SK-N-SH treated with all-trans-retinoic acid at 6 μM for 48 hours (cell line): ENCODE measurements around the gene MID1IP1.

Source experiments
- ARNTL ChIP-seq: fragments of 450-650 bp; formaldehyde crosslinking; IDR thresholded peaks from 2 replicates; pipeline ENCODE4 v1.5.0; 2020; ENCODE audit warnings: low read depth, mild to moderate bottlenecking, moderate library complexity, borderline replicate concordance
- BACH2 ChIP-seq: fragments of 250-450 bp; sonication (Bioruptor Pico); IDR thresholded peaks from 2 replicates; pipeline ENCODE4 v1.9.0; 2021; ENCODE audit warnings: mild to moderate bottlenecking, borderline replicate concordance
- CSDC2 ChIP-seq: fragments of 250-450 bp; sonication (Bioruptor Pico); IDR thresholded peaks from 2 replicates; pipeline ENCODE4 v1.5.0; 2020; ENCODE audit warnings: mild to moderate bottlenecking, moderate library complexity
- RARB ChIP-seq: fragments of 250-450 bp; sonication (Bioruptor Pico); IDR thresholded peaks from 2 replicates; pipeline ENCODE4 v1.8.0; 2021; ENCODE audit warnings: mild to moderate bottlenecking, moderate library complexity
- TCF4 ChIP-seq: fragments of 250-450 bp; sonication (Bioruptor Pico); IDR thresholded peaks from 2 replicates; pipeline ENCODE4 v1.8.0; 2021; ENCODE audit warnings: mild to moderate bottlenecking, moderate library complexity, borderline replicate concordance
- TOX ChIP-seq: fragments of 250-450 bp; sonication (Bioruptor Pico); IDR thresholded peaks from 2 replicates; pipeline ENCODE4 v1.8.0; 2021; ENCODE audit warnings: mild to moderate bottlenecking, moderate library complexity, borderline replicate concordance
- ZC3H10 ChIP-seq: fragments of 250-450 bp; sonication (Bioruptor Pico); IDR thresholded peaks from 2 replicates; pipeline ENCODE4 v1.5.1; 2021; ENCODE audit warnings: mild to moderate bottlenecking, moderate library complexity
- ZFP3 ChIP-seq: fragments of 250-450 bp; sonication (Bioruptor Pico); IDR thresholded peaks from 2 replicates; pipeline ENCODE4 v1.5.0; 2020; ENCODE audit warnings: mild to moderate bottlenecking, moderate library complexity
- ZFP30 ChIP-seq: fragments of 450-650 bp; formaldehyde crosslinking; IDR thresholded peaks from 2 replicates; pipeline ENCODE4 v1.5.0; 2022; ENCODE audit warnings: mild to moderate bottlenecking, moderate library complexity
- ZNF8 ChIP-seq: fragments of 450-650 bp; formaldehyde crosslinking; IDR thresholded peaks from 2 replicates; pipeline ENCODE4 v1.5.0; 2020; ENCODE audit warnings: mild to moderate bottlenecking, moderate library complexity
- TF ChIP-seq, protein P1 (sequence below): fragments of 250-450 bp; sonication (Bioruptor Pico); IDR thresholded peaks from 2 replicates; pipeline ENCODE4 v1.8.0; 2021; ENCODE audit warnings: low read depth, mild to moderate bottlenecking, moderate library complexity, borderline replicate concordance
- TF ChIP-seq, protein P2 (sequence below): fragments of 250-450 bp; sonication (Bioruptor Pico); IDR thresholded peaks from 2 replicates; pipeline ENCODE4 v1.8.0; 2020; ENCODE audit warnings: mild to moderate bottlenecking, moderate library complexity, borderline replicate concordance
- TF ChIP-seq, protein P3 (sequence below): fragments of 250-450 bp; sonication (Bioruptor Pico); IDR thresholded peaks from 2 replicates; pipeline ENCODE4 v1.5.1; 2020; ENCODE audit warnings: low read depth, mild to moderate bottlenecking, moderate library complexity
- TF ChIP-seq, protein P4 (sequence below): fragments of 250-450 bp; sonication (Bioruptor Pico); IDR thresholded peaks from 2 replicates; pipeline ENCODE4 v1.5.1; 2021; ENCODE audit warnings: mild to moderate bottlenecking, moderate library complexity

DNA sequence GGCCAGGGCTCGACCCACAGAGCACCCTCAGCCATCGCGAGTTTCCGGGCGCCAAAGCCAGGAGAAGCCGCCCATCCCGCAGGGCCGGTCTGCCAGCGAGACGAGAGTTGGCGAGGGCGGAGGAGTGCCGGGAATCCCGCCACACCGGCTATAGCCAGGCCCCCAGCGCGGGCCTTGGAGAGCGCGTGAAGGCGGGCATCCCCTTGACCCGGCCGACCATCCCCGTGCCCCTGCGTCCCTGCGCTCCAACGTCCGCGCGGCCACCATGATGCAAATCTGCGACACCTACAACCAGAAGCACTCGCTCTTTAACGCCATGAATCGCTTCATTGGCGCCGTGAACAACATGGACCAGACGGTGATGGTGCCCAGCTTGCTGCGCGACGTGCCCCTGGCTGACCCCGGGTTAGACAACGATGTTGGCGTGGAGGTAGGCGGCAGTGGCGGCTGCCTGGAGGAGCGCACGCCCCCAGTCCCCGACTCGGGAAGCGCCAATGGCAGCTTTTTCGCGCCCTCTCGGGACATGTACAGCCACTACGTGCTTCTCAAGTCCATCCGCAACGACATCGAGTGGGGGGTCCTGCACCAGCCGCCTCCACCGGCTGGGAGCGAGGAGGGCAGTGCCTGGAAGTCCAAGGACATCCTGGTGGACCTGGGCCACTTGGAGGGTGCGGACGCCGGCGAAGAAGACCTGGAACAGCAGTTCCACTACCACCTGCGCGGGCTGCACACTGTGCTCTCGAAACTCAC, 3.6 kb downstream of the MID1IP1 start:
- TF ChIP-seq, protein P1, sequence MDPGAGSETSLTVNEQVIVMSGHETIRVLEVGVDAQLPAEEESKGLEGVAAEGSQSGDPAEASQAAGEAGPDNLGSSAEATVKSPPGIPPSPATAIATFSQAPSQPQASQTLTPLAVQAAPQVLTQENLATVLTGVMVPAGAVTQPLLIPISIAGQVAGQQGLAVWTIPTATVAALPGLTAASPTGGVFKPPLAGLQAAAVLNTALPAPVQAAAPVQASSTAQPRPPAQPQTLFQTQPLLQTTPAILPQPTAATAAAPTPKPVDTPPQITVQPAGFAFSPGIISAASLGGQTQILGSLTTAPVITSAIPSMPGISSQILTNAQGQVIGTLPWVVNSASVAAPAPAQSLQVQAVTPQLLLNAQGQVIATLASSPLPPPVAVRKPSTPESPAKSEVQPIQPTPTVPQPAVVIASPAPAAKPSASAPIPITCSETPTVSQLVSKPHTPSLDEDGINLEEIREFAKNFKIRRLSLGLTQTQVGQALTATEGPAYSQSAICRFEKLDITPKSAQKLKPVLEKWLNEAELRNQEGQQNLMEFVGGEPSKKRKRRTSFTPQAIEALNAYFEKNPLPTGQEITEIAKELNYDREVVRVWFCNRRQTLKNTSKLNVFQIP (CRISPR knock-in tag): no peak
- TF ChIP-seq ZNF8 (CRISPR knock-in tag) (no peak), ARNTL (CRISPR knock-in tag) (no peak), ZFP3 (CRISPR knock-in tag) (no peak), BACH2 (CRISPR knock-in tag) (no peak), CSDC2 (CRISPR knock-in tag) (no peak), ZC3H10 (CRISPR knock-in tag) (no peak), TCF4 (CRISPR knock-in tag) (no peak), RARB (no peak), ZFP30 (CRISPR knock-in tag) (no peak), TOX (CRISPR knock-in tag) (no peak)
- TF ChIP-seq, protein P2, sequence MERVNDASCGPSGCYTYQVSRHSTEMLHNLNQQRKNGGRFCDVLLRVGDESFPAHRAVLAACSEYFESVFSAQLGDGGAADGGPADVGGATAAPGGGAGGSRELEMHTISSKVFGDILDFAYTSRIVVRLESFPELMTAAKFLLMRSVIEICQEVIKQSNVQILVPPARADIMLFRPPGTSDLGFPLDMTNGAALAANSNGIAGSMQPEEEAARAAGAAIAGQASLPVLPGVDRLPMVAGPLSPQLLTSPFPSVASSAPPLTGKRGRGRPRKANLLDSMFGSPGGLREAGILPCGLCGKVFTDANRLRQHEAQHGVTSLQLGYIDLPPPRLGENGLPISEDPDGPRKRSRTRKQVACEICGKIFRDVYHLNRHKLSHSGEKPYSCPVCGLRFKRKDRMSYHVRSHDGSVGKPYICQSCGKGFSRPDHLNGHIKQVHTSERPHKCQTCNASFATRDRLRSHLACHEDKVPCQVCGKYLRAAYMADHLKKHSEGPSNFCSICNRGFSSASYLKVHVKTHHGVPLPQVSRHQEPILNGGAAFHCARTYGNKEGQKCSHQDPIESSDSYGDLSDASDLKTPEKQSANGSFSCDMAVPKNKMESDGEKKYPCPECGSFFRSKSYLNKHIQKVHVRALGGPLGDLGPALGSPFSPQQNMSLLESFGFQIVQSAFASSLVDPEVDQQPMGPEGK (CRISPR knock-in tag): no peak
- TF ChIP-seq, protein P3, sequence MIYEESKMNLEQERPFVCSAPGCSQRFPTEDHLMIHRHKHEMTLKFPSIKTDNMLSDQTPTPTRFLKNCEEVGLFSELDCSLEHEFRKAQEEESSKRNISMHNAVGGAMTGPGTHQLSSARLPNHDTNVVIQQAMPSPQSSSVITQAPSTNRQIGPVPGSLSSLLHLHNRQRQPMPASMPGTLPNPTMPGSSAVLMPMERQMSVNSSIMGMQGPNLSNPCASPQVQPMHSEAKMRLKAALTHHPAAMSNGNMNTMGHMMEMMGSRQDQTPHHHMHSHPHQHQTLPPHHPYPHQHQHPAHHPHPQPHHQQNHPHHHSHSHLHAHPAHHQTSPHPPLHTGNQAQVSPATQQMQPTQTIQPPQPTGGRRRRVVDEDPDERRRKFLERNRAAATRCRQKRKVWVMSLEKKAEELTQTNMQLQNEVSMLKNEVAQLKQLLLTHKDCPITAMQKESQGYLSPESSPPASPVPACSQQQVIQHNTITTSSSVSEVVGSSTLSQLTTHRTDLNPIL (CRISPR knock-in tag): no peak
- TF ChIP-seq, protein P4, sequence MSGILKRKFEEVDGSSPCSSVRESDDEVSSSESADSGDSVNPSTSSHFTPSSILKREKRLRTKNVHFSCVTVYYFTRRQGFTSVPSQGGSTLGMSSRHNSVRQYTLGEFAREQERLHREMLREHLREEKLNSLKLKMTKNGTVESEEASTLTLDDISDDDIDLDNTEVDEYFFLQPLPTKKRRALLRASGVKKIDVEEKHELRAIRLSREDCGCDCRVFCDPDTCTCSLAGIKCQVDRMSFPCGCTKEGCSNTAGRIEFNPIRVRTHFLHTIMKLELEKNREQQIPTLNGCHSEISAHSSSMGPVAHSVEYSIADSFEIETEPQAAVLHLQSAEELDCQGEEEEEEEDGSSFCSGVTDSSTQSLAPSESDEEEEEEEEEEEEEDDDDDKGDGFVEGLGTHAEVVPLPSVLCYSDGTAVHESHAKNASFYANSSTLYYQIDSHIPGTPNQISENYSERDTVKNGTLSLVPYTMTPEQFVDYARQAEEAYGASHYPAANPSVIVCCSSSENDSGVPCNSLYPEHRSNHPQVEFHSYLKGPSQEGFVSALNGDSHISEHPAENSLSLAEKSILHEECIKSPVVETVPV (CRISPR knock-in tag): no peak
